GM19468 (cell line): Measurements from ENCODE around the gene ATP7B.

Experiments
- ATAC-seq: cut with Tn5 transposase; IDR thresholded peaks from one replicate; pipeline ENCODE4 v1.9.1; 2021; ENCODE audit warnings: mild to moderate bottlenecking, moderate library complexity, moderate number of reproducible peaks; ENCODE audit not compliant: unreplicated experiment; ENCODE audit errors: extremely low read depth

The ATP7B gene

DNA sequence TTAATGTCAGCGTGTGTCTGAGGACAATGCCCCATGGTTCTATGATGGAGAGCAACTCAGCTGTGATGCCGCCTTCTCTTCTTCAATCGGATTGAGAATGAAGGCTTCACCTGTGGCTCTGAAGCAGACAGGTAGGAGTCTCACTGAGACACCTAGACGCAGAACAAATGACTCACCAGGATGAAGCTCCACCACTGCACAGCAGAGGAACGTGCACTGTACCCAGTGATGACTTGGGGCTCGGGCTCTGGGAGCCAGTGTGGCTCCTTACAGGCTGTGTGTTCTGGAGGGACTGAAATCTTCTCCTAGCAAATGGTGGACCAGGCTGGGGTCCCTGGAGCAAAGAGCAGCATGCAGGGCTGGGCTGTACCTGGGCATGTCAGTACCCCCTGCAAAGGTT, 105.5 kb downstream of the ATP7B start:
- ATAC-seq: no peak

DNA sequence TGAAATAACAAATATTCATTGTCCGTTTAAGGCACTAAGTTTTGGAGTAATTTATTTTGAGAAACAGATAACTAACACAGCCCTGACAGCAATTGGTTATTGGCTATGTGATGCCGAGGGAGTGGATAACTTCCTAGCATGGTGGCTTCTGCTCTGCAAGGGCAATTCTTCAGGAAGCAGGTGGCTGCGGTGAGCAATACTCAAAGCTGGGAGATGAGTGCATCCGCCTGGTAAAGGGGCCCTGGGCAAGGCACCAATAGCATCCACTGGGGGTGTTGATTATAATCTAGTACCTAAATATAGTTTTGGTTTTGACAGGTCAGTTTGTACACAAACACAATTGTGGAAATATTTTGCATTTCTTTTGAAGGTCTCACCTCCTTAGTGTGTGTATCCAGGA, 108.5 kb downstream of the ATP7B start:
- ATAC-seq: no peak

DNA sequence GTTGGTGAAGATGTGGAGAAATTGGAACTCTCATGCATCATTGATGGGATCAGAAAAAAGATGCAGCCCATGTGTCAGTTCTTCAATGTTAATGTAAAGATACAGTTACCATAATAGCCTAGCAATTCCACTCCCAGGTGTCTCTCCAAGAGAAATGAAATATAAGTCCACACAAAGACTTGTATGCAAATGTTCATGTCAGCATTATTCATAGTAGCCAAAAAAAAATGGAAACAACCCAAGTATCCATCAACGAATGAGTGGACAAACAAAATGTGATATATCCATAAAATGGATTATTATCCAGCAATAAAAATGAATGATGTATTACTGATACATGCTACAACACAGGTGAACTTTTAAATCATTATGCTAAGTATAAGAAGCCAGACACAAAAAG, 110.8 kb downstream of the ATP7B start:
- no peak for ATAC-seq

DNA sequence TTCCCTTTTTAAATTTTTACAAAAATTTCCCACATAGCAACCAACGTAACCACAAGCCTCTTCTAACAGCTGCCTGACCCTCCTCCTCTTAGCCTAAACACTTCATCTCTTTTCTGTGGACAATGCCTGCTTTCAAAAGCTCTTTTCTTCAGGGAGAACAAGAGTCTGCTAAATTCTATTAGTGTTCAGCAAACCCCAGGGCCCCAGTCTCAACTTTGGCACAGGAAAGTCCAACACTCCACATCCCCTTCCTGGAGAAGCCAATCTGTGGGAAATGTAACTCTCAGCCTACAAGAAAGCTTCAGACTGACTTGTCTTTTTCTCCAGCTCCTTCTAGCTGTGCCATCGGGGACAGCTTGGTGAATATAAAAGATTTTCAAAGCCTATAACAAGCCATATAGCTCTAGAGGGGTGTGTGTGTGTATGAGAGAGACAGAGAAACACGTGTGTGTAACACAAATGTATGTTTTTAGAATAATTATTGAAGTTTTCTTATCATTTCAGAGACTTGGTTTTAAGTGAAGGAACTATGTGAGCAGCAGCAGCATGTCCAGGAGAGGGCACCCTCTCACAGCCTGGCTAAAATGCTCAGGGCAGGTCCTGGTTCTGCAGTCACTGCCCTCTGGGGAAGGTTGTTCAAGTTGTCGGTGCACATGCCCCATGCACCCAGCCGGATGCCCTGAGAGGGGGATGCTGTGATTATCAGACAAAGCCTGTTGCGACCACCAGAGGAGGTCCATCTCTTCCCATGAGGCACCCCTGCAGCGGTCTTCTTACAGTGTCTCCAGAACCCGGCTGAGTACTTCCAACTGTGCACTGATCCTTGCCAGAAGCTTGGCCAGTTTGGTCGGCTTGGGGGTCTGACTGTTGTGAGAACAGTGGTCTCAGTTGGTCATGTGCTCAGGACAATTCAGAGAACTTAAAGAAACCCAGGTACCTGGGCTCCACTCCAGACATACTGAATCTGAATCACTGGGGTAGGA, 115.1 kb downstream of the ATP7B start:
- peak; percentile 65 for ATAC-seq

DNA sequence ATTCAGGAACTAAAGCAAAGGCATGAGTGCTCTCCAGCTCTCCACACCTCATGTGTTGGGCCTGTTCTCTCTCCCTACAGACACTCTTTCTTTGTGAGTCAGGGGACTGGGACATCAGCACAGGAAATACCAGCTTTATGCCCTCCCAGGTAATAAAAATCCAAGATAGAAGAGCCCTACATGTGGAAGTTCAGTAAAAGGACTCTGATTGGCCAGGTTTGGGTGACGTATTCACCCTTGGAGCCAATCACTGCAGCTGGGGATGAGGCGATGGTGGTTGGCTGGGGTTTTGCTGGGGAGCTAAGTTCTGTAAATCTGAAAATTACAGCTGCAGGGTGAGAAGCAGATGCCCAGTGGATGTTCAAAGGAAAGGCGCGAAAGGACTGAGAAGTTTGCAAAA, 117.0 kb downstream of the ATP7B start:
- ATAC-seq: no peak

DNA sequence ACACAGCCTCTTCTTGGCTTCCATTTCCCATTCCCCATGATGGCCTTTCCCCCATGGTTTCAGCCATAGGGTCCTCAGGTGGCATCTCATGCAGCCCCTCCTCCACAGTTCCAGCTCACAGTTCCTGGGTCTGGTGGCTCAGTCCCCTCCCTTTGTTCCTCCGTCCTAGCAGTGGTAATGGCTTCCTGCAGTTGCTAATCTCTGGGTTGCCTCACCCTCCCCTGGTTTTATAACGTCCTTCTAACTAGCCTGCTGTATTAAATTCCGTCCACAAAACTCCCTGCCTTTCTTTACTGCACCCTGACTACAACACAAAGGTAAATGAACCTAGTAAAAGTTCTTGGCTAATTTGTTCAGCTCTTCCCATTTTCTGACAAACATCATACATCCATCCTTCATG, 118.6 kb downstream of the ATP7B start:
- ATAC-seq: no peak

DNA sequence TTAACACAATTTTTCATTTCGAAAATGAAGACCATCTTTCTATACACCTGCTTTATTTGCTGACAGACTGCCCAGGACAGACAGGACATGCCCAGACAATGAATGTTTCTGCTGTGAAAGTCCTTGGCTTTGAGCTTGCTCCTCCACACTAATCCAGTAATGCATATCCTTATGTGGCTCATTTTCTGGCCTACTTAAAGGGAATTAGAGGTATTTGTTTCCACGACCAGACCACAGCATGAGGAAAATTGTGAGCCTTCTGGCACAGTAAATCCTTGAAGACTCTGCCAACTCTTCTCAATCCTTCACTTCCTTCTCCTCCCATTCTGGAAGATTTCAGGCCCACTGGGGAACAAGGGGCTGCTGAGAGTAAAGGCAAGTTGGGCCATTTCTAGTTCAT, 123.8 kb downstream of the ATP7B start:
- ATAC-seq: no peak

DNA sequence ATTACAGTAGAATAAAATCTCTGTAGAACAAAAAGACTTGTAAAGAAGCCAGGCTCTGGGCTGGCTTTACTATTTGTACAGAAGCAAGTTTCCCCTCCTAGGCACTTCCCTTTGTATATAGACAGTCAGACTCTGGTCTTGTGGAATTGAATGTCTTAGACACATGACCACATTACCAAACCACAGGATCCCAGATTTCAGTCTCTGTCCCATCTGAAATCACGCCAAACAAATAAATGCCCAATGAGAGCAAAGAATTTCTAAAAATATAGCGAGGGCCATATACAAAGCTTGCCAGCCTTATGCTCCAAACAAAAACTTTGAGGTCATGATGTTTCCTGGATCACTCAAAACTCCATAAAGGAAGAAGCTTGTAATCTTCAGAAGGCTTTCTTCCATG, 125.6 kb downstream of the ATP7B start:
- no peak for ATAC-seq

DNA sequence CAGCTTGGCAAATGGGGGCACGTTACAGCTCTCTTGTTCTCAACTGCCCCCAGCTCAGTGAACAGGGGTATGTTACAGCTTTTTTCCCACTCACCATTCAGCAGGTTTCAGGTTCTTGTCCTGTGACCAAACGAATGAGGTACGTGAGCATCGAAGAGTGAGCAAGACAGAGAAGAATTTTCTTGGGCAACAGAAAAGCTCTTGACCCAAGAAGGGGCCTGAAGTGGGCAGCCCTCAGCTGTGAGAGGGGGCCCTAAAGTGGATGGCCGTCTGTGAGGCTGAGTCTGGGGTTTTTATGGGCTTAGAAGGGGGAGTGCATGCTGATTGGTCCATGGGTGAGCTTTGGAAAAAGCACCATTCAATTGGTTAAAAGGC, 128.0 kb downstream of the ATP7B start:
- no peak for ATAC-seq
